Spleen (tissue), 11 donors: Measurements from ENCODE around the gene UBASH3A. TPM values are rescaled to one million over a fixed set of nuclear protein-coding genes. Genes with fewer than 3 reads are reported as not detected.

ENCODE experiments used
- DNase-seq: peaks from one replicate; pipeline ENCODE4 v3.0.0-alpha.2; 2020
- H3K27ac ChIP-seq, 8 donors: fragments of 200-600 bp; sonication (generic) in 7 of 8; 1 replicate in 4 of 8; 2 replicates in 4 of 8; pipeline versions ENCODE4 v1.5.0 to v1.8.0; 2016 to 2021; ENCODE audit warnings: inconsistent platforms in 4 of 8, mild to moderate bottlenecking in 4 of 8, moderate library complexity in 1 of 8
- H3K27me3 ChIP-seq, 7 donors: fragments of 200-600 bp; sonication (generic) in 6 of 7; replicated peaks in 1 of 7; 1 replicate in 4 of 7; 2 replicates in 3 of 7; pipeline versions ENCODE4 v1.5.0 to v1.8.0; 2016 to 2021; ENCODE audit warnings: inconsistent platforms in 3 of 7, mild to moderate bottlenecking in 1 of 7
- H3K36me3 ChIP-seq, 6 donors: fragments of 200-600 bp; sonication (generic) in 5 of 6; 1 replicate in 4 of 6; 2 replicates in 2 of 6; pipeline versions ENCODE4 v1.5.0 to v1.8.0; 2016 to 2021; ENCODE audit warnings: inconsistent platforms in 2 of 6
- H3K4me1 ChIP-seq, 6 donors: fragments of 200-600 bp; sonication (generic) in 5 of 6; 1 replicate in 3 of 6; 2 replicates in 3 of 6; pipeline versions ENCODE4 v1.5.0 to v1.8.0; 2016 to 2021; ENCODE audit warnings: inconsistent platforms in 3 of 6
- H3K4me3 ChIP-seq, 8 donors: fragments of 200-600 bp; sonication (generic) in 7 of 8; 1 replicate in 4 of 8; 2 replicates in 4 of 8; pipeline versions ENCODE4 v1.5.0 to v1.8.0; 2016 to 2021; ENCODE audit warnings: inconsistent platforms in 4 of 8, mild to moderate bottlenecking in 4 of 8, moderate library complexity in 2 of 8
- H3K9me3 ChIP-seq, 8 donors: fragments of 200-600 bp; sonication (generic) in 7 of 8; 1 replicate in 4 of 8; 2 replicates in 4 of 8; pipeline versions ENCODE4 v1.5.0 to v1.8.0; 2016 to 2021; ENCODE audit warnings: inconsistent platforms in 4 of 8
- POLR2A ChIP-seq, 3 donors: fragments of 450-650 bp; IDR thresholded peaks; one replicate each; pipeline ENCODE4 v1.5.1; 2017; ENCODE audit warnings: antibody characterized with exemption in 3 of 3, mild to moderate bottlenecking in 1 of 3
- POLR2AphosphoS5 ChIP-seq, 3 donors: sonication (generic); formaldehyde crosslinking; IDR thresholded peaks; one replicate each; pipeline ENCODE4 v1.5.1; 2017; ENCODE audit warnings: antibody characterized with exemption in 3 of 3
- WGBS, 5 donors: extraction: QIAGEN DNeasy Blood & Tissue Kit in 3 of 5; methylation state at CpG; one replicate each; pipeline versions ENCODE4 v1.1.5 to v1.1.7; 2013 to 2018; 5-methylcytosine and 5-hydroxymethylcytosine counted together
- intact Hi-C: fragments of 100-400 bp; cut with DNase I; formaldehyde crosslinking; loops from one replicate; pipeline ENCODE4 v1.15.0; 2023; ENCODE audit warnings: low total_unique reads
- polyA plus RNA-seq, 3 donors: library from polyadenylated mRNA; stranded (reverse); fragments of 200-250 nt; gene quantifications; one replicate each; pipeline ENCODE4 v1.2.1, GENCODE V29; 2013
- total RNA-seq, 7 donors: library from RNA; depleted of rRNA in 3 of 7; stranded (reverse); fragments of >200 nt in 3 of 7; fragmentation: NEBNext Ultra II Directional in 4 of 7; extraction: Animal tissue kit (Norgen Biotek cat#: 25700) in 4 of 7; gene quantifications; one replicate each; pipeline versions ENCODE4 v1.1.0 to v1.2.1, GENCODE V29; 2016 to 2021
- TF ChIP-seq, protein P1 (sequence below), 11 experiments: fragments of 200-600 bp in 7 of 11; fragments of 450-650 bp in 4 of 11; sonication (generic) in 4 of 11; IDR thresholded peaks in 8 of 11; conservative IDR thresholded peaks in 3 of 11; 1 replicate in 7 of 11; 2 replicates in 4 of 11; pipeline versions ENCODE4 v1.4.0 to v1.8.0; 2016 to 2021; ENCODE audit warnings: antibody characterized with exemption in 11 of 11, inconsistent platforms in 4 of 11, mild to moderate bottlenecking in 1 of 11
- donor health status: healthy with polysubstance abuse.
- donor health status: DM: no; HTN: no; CAD: no; lungs with moderate emphysema.
- donor health status: DM: no; HTN: no; CAD: no.
- donor health status: Bipolar disorder and iron deficiency.
- donor health status: healthy.
- donor health status: DM: no; HTN: no; CAD: no.
- donor health status: DM: yes; HTN: yes; CAD: no.

UBASH3A gene
- total and polyA plus RNA-seq, 10 donors: 2.6 to 16.3 (median 10.2) TPM

DNA sequence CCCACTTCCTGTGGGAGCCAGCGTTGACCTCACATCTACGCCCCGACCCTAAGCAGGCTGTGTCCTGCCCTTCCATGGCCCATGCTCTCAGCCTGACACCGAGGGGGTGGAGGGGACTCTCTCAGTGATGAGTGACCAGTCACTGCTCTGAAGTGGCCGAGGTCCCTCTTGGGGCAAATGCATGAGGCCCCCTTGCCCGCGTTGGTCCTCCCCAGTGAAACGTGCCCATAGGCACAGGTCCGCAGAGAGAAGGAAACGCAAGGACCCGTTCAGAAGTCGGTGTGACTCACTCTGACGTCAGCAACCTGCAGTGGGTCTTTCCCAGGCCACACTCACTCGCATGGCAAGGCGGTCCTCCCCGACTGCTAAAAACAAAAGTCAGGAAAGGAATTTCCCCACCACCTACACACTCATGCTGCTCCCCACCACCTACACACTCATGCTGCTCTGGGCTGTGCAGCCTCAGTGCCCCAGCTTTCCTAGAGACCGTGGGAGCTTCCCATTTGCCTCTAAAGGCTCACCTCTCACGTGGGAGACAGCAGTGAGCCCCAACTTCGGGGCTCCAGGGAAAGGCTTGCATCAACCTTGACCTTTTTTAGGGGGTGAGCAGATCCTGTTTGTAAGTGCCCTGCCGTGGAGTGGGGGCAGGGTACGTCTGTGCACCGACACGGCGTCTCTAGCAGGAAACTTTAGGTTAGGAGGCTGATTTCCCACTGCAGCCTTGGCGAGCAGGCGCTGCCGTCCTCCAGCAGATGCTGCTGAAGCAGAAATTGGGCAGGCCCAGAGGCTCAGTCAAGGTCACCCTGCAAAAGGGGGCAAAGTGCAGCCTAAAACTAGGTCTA lies 11.4 kb downstream of the UBASH3A start:
- Histone ChIP-seq H3K4me3 (peak overlapping the region in 3 of 8 donors; percentile 3 to 48 (median 7)), H3K27me3 (peaks cover 0 to 78% (median 6%) of the 10 kb centered on the region in 7 donors), H3K36me3 (peaks cover 0 to 46% (median 3%) of the 10 kb centered on the region in 6 donors), H3K4me1 (peaks cover 2 to 63% (median 31%) of the 10 kb centered on the region in 6 donors), H3K27ac (peak overlapping the region in 4 of 8 donors; percentile 26 to 72 (median 54)), H3K9me3 (peaks cover 0 to 8% (median 0%) of the 10 kb centered on the region in 8 donors)
- 39 to 49% (median 46%) methylated on average over 22 to 27 of the region's 27 CpGs for WGBS, 5 donors
- DNase-seq: peak; percentile 85
- intact Hi-C loops: no loop called here
- TF ChIP-seq, protein P1, sequence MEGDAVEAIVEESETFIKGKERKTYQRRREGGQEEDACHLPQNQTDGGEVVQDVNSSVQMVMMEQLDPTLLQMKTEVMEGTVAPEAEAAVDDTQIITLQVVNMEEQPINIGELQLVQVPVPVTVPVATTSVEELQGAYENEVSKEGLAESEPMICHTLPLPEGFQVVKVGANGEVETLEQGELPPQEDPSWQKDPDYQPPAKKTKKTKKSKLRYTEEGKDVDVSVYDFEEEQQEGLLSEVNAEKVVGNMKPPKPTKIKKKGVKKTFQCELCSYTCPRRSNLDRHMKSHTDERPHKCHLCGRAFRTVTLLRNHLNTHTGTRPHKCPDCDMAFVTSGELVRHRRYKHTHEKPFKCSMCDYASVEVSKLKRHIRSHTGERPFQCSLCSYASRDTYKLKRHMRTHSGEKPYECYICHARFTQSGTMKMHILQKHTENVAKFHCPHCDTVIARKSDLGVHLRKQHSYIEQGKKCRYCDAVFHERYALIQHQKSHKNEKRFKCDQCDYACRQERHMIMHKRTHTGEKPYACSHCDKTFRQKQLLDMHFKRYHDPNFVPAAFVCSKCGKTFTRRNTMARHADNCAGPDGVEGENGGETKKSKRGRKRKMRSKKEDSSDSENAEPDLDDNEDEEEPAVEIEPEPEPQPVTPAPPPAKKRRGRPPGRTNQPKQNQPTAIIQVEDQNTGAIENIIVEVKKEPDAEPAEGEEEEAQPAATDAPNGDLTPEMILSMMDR (IDR thresholded peaks at IDR 0.05 in 8 of 11, conservative IDR thresholded peaks at IDR 0.05 in 3 of 11): no peak
- TF ChIP-seq POLR2AphosphoS5 (IDR thresholded peaks at IDR 0.05): peak in 1 of 3 donors; percentile 15

DNA sequence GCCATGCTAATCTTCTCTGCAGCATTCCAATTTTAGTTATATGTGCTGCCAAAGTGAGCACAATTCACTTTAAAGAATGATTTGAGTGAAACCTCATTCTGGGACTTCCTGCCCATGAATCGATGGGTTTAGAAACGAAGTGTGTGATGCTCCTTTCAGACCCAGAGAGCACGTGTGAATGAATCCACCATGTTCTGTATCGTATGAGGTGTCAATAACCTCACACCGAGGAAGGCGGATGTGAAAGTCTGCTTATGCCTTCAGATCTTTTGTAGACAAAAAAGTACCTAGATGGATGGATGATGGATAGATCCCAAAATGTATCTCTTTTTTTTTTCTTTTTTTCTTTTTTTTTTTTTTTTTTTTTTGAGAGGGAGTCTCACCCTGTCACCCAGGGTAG lies 13.8 kb downstream of the UBASH3A start:
- TF ChIP-seq POLR2AphosphoS5 (IDR thresholded peaks at IDR 0.05): no peak
- TF ChIP-seq, protein P1 (IDR thresholded peaks at IDR 0.05 in 8 of 11, conservative IDR thresholded peaks at IDR 0.05 in 3 of 11): no peak
- no peak for TF ChIP-seq POLR2A (IDR thresholded peaks at IDR 0.05)
- WGBS, 5 donors: 60 to 73% (median 65%) methylated on average over 6 of the region's 6 CpGs
- intact Hi-C loops: no loop called here

GRCh38 chr21:42418886-42419285 lies 15.2 kb downstream of the UBASH3A start:
- peaks cover 0 to 22% (median 0%) of the 10 kb centered on the region in 6 donors for H3K36me3 ChIP-seq
- no peak overlapping the region for H3K27ac ChIP-seq
- TF ChIP-seq, protein P1 (IDR thresholded peaks at IDR 0.05 in 8 of 11, conservative IDR thresholded peaks at IDR 0.05 in 3 of 11): no peak
- no peak for TF ChIP-seq POLR2A (IDR thresholded peaks at IDR 0.05)
- TF ChIP-seq POLR2AphosphoS5 (IDR thresholded peaks at IDR 0.05): no peak
- no peak overlapping the region for H3K4me3 ChIP-seq
- intact Hi-C loops: no loop called here
- peaks cover 0 to 89% (median 21%) of the 10 kb centered on the region in 7 donors for H3K27me3 ChIP-seq
- H3K4me1 ChIP-seq: peaks cover 9 to 73% (median 41%) of the 10 kb centered on the region in 6 donors
- 64 to 85% (median 75%) methylated on average over 4 of the region's 4 CpGs for WGBS, 5 donors
- peak; percentile 28 for DNase-seq
- H3K9me3 ChIP-seq: peaks cover 0 to 23% (median 3%) of the 10 kb centered on the region in 8 donors

More for the DNA sequence above, 13.8 kb downstream of the UBASH3A start:
- no peak overlapping the region for H3K27ac ChIP-seq
- DNase-seq: no peak
- H3K4me3 ChIP-seq: no peak overlapping the region
- H3K9me3 ChIP-seq: peaks cover 0 to 23% (median 3%) of the 10 kb centered on the region in 8 donors
- peaks cover 0 to 30% (median 0%) of the 10 kb centered on the region in 6 donors for H3K36me3 ChIP-seq
- peaks cover 2 to 71% (median 33%) of the 10 kb centered on the region in 6 donors for H3K4me1 ChIP-seq
- peaks cover 0 to 88% (median 17%) of the 10 kb centered on the region in 7 donors for H3K27me3 ChIP-seq

DNA sequence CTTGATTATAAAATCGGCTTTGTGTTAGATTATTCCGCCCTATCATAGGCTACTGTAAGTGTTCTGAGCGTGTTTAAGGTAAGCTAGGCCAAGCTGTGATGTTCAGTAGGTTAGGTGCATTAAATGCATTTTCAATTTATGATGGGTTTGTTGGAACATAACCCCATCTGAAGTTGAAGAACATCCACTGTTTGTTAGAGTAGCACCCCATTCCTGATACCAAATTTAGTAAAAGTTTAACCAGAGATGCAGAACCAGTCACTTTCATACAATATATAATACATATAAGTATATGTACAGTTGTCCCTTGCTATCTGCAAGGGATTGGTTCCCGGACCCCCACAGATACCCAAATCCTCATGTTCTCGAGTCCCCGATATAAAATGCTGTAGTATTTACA lies 16.1 kb downstream of the UBASH3A start:
- Histone ChIP-seq H3K36me3 (peaks cover 0 to 22% (median 0%) of the 10 kb centered on the region in 6 donors), H3K9me3 (peaks cover 0 to 23% (median 3%) of the 10 kb centered on the region in 8 donors), H3K27ac (no peak overlapping the region), H3K4me1 (peaks cover 16 to 73% (median 41%) of the 10 kb centered on the region in 6 donors), H3K4me3 (no peak overlapping the region), H3K27me3 (peaks cover 0 to 92% (median 21%) of the 10 kb centered on the region in 7 donors)
- WGBS, 5 donors: 93 to 97% (median 95%) methylated on average over 6 of the region's 6 CpGs
- intact Hi-C loops: no loop called here
- peak; percentile 2 for DNase-seq
- TF ChIP-seq POLR2A (IDR thresholded peaks at IDR 0.05) (no peak), POLR2AphosphoS5 (IDR thresholded peaks at IDR 0.05) (no peak)
- TF ChIP-seq, protein P1 (IDR thresholded peaks at IDR 0.05 in 8 of 11, conservative IDR thresholded peaks at IDR 0.05 in 3 of 11): no peak
